GM12873 (cell line): ENCODE measurements around the gene MYH14.
A peak's percentile ranks its signal among the peaks of the same experiment; 100 is the strongest.

Experiments used
- TF ChIP-seq, protein P1 (sequence below): IDR thresholded peaks from 2 replicates; pipeline ENCODE4 v1.5.1; 2012; ENCODE audit warnings: low read depth, mild to moderate bottlenecking, moderate library complexity, low read length, control low read depth; ENCODE audit not compliant: insufficient read depth; ENCODE audit errors: missing control alignments

MYH14 gene

DNA sequence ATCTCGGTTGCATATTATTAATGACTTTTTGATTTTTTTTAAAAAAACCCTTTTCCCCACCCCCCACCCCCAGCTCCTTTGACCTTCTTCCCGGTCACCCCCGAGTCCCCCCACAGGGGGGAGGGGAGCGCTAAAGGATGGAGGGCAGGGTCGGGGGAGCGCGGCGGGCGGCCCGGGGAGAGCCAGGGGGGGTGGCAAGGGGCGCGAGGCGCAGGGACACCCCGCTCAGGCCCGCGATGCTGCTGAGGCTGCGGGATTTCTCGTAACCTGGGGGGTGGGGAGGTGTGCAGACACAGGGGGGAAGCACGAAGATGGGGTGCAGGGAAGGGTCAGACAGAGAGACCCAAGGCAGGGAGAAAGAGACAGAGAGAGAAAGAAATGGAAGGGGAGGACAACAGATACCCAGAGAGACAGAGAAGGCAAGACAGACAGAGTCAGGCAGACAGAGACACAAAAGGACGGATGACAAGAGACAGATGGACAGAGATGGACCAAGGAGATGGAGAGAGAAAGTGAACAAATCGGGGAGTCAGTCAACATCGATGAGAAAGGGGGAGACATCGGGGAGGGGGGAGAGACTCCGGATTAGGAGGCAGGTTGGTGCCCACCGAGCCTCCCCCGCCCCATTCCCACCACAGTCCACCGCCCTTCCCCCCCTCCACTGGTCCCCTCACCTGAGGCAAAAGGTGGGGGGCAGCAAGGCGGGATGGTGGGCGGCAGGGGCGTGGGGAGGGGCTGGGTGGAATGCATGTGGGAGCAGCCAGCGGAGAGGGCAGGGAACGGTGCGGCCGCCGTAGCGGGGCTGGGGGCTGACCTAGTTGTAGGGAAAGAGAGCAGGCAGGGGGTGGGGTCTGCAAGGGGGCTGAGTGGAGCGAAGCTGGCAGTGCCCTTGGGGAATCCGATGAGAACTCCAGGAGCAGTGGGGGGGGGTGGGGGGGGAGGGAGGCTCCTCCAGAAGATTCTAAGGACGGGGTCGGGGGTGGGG lies 111.6 kb downstream of the MYH14 start:
- TF ChIP-seq, protein P1, sequence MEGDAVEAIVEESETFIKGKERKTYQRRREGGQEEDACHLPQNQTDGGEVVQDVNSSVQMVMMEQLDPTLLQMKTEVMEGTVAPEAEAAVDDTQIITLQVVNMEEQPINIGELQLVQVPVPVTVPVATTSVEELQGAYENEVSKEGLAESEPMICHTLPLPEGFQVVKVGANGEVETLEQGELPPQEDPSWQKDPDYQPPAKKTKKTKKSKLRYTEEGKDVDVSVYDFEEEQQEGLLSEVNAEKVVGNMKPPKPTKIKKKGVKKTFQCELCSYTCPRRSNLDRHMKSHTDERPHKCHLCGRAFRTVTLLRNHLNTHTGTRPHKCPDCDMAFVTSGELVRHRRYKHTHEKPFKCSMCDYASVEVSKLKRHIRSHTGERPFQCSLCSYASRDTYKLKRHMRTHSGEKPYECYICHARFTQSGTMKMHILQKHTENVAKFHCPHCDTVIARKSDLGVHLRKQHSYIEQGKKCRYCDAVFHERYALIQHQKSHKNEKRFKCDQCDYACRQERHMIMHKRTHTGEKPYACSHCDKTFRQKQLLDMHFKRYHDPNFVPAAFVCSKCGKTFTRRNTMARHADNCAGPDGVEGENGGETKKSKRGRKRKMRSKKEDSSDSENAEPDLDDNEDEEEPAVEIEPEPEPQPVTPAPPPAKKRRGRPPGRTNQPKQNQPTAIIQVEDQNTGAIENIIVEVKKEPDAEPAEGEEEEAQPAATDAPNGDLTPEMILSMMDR, result no peak

DNA sequence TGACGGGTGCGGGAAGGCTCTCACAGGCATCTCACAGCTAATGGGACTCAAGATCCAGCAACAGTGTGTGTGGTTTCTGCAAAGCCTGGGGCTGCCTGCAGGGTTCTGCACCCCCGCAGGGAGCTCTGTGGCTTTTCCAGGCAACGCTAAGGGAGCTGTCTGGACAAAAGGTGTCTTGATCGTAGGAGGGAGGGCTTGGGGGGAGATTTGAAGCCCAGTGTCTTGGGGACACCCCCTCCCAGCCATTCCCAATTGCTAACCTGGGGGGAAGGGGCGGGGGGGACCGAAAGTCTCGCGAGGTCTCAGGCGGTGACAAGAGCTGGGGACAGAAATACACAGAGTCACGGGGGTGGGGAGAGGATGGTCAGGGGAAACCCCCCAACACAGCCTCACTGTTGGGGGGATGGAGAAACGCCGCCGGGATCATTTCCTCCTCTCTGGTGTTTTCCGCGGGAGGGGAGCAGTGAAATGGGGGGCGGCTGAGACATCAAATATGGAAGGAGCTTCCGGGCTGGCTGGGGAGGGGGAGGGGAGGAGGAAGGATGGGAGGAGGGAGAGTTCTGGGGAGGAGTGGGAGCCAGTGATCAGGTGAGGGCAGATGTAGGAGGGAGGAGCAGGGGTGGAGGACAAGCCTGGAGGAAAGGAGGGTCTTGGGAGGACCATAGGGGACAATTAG lies 112.5 kb downstream of the MYH14 start:
- TF ChIP-seq, protein P1, result peak; percentile 35

DNA sequence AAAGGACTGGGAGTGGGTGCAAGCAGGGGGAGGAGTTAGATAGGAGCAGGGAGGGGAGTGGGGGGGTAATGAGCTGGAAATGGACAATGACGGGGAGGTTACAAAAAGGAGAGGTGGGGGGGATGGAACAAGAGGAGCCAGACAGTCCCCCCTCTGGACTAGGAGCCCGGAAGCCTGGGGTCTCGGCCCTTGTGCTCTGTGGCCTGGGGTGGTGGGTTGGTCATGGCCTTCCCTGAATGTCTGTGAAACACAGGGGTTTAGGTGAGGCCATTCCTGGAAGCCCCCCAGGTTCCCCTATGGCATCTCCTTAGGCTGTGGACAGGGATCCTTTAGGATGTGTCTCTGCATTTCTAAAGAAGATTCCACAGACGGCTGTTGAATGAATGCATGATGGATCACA lies 113.7 kb downstream of the MYH14 start:
- TF ChIP-seq, protein P1, result no peak

DNA sequence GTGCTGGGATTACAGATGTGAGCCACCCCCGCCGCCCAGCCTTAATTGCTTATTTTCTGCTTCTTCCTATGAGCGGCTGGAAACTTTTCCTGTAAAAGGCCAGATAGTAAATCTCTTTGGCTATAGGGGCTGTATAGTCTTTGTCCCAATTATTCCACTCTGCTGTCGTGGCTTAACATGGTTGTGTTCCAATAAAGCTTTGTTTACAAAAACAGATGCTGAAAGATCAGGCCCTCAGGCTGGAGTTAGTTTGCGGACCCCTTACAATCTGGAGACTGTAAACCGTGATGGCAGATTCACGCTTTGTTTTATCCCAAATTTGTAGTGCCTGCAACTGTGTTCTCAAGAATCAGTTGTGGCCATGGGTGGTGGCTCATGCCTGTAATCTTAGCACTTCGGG lies 115.0 kb downstream of the MYH14 start:
- TF ChIP-seq, protein P1, result no peak

DNA sequence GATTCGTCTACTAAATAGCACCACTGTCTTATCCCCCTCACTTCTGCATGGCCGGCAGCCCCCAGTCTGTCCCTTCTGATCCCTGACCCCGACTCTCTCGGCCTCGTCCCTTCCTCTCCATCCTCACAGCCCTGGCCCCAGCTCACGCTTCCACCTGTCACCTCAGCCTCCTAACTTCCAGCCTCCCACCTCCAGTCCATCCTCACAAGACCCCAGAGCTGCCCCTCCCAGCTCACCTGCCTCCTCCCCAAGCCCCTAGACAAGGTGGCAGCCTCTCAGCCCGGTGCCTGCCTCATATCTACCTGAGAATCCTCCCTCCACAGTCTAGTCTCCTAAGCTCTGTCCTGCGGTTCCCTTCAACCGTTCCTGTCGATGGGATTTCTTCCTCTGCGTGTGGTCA lies 115.7 kb downstream of the MYH14 start:
- TF ChIP-seq, protein P1, result no peak

DNA sequence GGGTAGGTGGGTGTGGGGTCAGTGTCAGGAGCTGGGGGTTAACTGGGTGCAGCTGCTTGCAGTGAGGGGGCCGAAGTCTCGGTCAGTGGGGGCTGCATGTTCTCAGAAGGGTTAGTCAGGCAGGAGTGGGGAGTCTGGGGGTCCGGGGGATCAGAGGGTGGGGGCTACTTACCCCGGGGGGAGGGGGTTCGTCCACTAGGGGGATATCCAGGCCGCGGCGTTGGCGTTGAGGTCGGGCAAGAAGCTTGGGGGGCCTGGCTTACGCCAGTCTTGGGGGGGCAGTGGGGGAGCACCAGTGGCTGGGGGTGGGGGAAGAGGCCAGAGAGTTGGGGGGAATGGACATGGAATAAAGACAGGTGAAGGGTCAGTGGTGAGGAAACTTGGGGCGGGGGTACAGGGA lies 116.6 kb downstream of the MYH14 start:
- TF ChIP-seq, protein P1, result no peak

DNA sequence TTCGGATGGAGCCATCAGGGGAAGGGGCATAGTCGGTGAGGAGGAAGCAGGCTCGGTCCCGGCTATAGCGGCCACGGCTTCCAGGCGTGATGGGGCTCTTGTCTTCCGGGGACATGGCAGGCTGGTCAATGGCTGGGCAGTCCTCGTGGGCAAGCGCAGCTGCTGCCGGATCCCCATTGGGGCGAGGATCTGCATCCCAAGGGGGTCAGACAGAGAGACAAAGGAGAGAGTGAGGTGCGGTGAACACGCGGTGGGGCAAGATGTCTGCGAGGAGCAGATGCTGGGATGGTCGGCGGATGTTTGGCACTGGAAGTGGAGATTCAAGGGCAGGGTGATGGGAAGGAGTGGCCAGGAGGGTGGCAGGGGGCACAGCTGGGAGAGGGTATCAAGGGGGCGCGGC lies 117.2 kb downstream of the MYH14 start:
- TF ChIP-seq, protein P1, result no peak
